ENCODE measurements around the gene OTOP2. TPM values are rescaled to one million over a fixed set of nuclear protein-coding genes. Genes with fewer than 3 reads are reported as not detected.

The OTOP2 gene
- not detected in 2 replicates for total RNA-seq

GRCh38 chr17:74924250-74924948, at the start of gene OTOP2:
Gene OTOP2 (plus strand): TSS chr17:74924273. CDS start chr17:74924633, 360 bp downstream.

GRCh38 chr17:74892974-74893911, 30.8 kb upstream of the OTOP2 start, which contains the start of gene FADS6:
Gene FADS6 (minus strand): TSS chr17:74893633. CDS start chr17:74893595, 38 bp downstream.

GRCh38 chr17:74922694-74923537, 1.2 kb upstream of the OTOP2 start, which contains the start of gene USH1G:
Gene USH1G (minus strand): TSS chr17:74923255. CDS start chr17:74923073, 182 bp downstream.

GRCh38 chr17:74935585-74936469, 11.8 kb downstream of the OTOP2 start, which contains the start of gene OTOP3:
Gene OTOP3 (plus strand): TSS chr17:74935898. CDS start chr17:74935922, 24 bp downstream.

GRCh38 chr17:74972107-74972972, 48.3 kb downstream of the OTOP2 start, which contains the start of gene HID1:
Gene HID1 (minus strand): TSS chr17:74972759. CDS start chr17:74972656, 103 bp downstream.

Other genes with a start within 250 kb of the OTOP2 start
- gene CD300LF, start 211.3 kb upstream of the OTOP2 start, total RNA-seq = not detected in 2 replicates
- under 0.01 and 0.46 TPM in 2 replicates for gene RAB37, start 187.0 kb upstream of the OTOP2 start, total RNA-seq
- 12.7 and 14.9 TPM in 2 replicates for gene NHERF1, start 175.6 kb upstream of the OTOP2 start, total RNA-seq
- gene NAT9, start 147.9 kb upstream of the OTOP2 start, total RNA-seq = 36.1 and 36.5 TPM in 2 replicates
- under 0.01 TPM in 1 of 2 replicates, not detected in the other for gene GRIN2C, start 64.4 kb upstream of the OTOP2 start, total RNA-seq
- 56.5 and 64.3 TPM in 2 replicates for gene FDXR, start 51.3 kb upstream of the OTOP2 start, total RNA-seq
- gene FADS6, start 30.6 kb upstream of the OTOP2 start, total RNA-seq = not detected in 2 replicates
- not detected in 2 replicates for gene USH1G, start 1.0 kb upstream of the OTOP2 start, total RNA-seq
- not detected in 2 replicates for gene OTOP3, start 11.6 kb downstream of the OTOP2 start, total RNA-seq
- 12.3 and 21.7 TPM in 2 replicates for gene HID1, start 48.5 kb downstream of the OTOP2 start, total RNA-seq
- gene CDR2L, start 63.4 kb downstream of the OTOP2 start, total RNA-seq = 13.4 and 18.8 TPM in 2 replicates
- 45.1 and 46.4 TPM in 2 replicates for gene MRPL58, start 88.4 kb downstream of the OTOP2 start, total RNA-seq
- gene ATP5PD, start 122.7 kb downstream of the OTOP2 start, total RNA-seq = 221 and 285 TPM in 2 replicates
- gene KCTD2, start 123.0 kb downstream of the OTOP2 start, total RNA-seq = 10.1 and 13.2 TPM in 2 replicates
- gene SLC16A5, start 163.7 kb downstream of the OTOP2 start, total RNA-seq = 8.8 and 16.9 TPM in 2 replicates
- gene ARMC7, start 185.7 kb downstream of the OTOP2 start, total RNA-seq = 1.6 and 2.0 TPM in 2 replicates
- 28.1 and 57.2 TPM in 2 replicates for gene NT5C, start 207.5 kb downstream of the OTOP2 start, total RNA-seq
- gene JPT1, start 230.2 kb downstream of the OTOP2 start, total RNA-seq = 225 and 262 TPM in 2 replicates

Measured in epithelial cell of umbilical artery (primary cell).